HG03135 (cell line): ENCODE data around the gene CITED2.

Experiments used
- ATAC-seq: cut with Tn5 transposase; IDR thresholded peaks from one replicate; pipeline ENCODE4 v1.9.1; 2021; ENCODE audit warnings: mild to moderate bottlenecking, moderate library complexity; ENCODE audit not compliant: unreplicated experiment

The CITED2 gene

GRCh38 chr6:139388384-139388783 lies 13.9 kb upstream of the CITED2 start:
- ATAC-seq, result no peak

- no peak for ATAC-seq
Measured at GRCh38 chr6:139386404-139386803, 12.0 kb upstream of the CITED2 start.

GRCh38 chr6:139381216-139381865 lies 6.9 kb upstream of the CITED2 start:
- ATAC-seq, result no peak

GRCh38 chr6:139380611-139381010 lies 6.2 kb upstream of the CITED2 start:
- ATAC-seq, result no peak

GRCh38 chr6:139380168-139380567 lies 5.7 kb upstream of the CITED2 start:
- ATAC-seq, result no peak

- ATAC-seq, result no peak
Measured at GRCh38 chr6:139378882-139379341, 4.5 kb upstream of the CITED2 start.

GRCh38 chr6:139378226-139378625 lies 3.8 kb upstream of the CITED2 start:
- no peak for ATAC-seq

- no peak for ATAC-seq
Measured at GRCh38 chr6:139376604-139377218, 2.3 kb upstream of the CITED2 start.

- no peak for ATAC-seq
Measured at GRCh38 chr6:139376017-139376330, 1.5 kb upstream of the CITED2 start.

GRCh38 chr6:139375226-139376016 lies 973 bp upstream of the CITED2 start:
- peak; percentile 57 for ATAC-seq

- ATAC-seq, result peak; percentile 3
Measured at GRCh38 chr6:139373928-139374356, 506 bp downstream of the CITED2 start.

GRCh38 chr6:139373154-139373927 lies 1.1 kb downstream of the CITED2 start:
- ATAC-seq, result peak; percentile 31

GRCh38 chr6:139372326-139373153 lies 1.9 kb downstream of the CITED2 start:
- ATAC-seq, result no peak

- ATAC-seq, result no peak
Measured at GRCh38 chr6:139371421-139372203, 2.8 kb downstream of the CITED2 start.

- no peak for ATAC-seq
Measured at GRCh38 chr6:139370999-139371345, 3.5 kb downstream of the CITED2 start.

- ATAC-seq, result no peak
Measured at GRCh38 chr6:139370283-139370998, 4.0 kb downstream of the CITED2 start.

GRCh38 chr6:139369568-139370282 lies 4.7 kb downstream of the CITED2 start:
- no peak for ATAC-seq

- no peak for ATAC-seq
Measured at GRCh38 chr6:139369068-139369467, 5.4 kb downstream of the CITED2 start.
